H9 (cell line): ENCODE measurements around the gene CREB3L2. TPM values are rescaled to one million over a fixed set of nuclear protein-coding genes. Genes with fewer than 3 reads are reported as not detected.

Experiments used
- DNase-seq: peaks from one replicate; pipeline ENCODE4 v3.0.0-alpha.2; 2017
- H2AFZ ChIP-seq: one replicate; pipeline ENCODE4 v1.6.1; 2013; ENCODE audit warnings: mild to moderate bottlenecking, low read length, control low read depth, moderate library complexity
- H2AK5ac ChIP-seq: 2 replicates; pipeline ENCODE4 v1.6.1; 2013; ENCODE audit warnings: low read length, control low read depth, mixed read lengths; ENCODE audit not compliant: insufficient read length
- H2BK120ac ChIP-seq: one replicate; pipeline ENCODE4 v1.6.1; 2013; ENCODE audit warnings: low read depth, mild to moderate bottlenecking, low read length, control low read depth, inconsistent platforms; ENCODE audit not compliant: poor library complexity, severe bottlenecking
- H2BK12ac ChIP-seq: 2 replicates; pipeline ENCODE4 v1.6.1; 2013; ENCODE audit warnings: low read length, control low read depth, mixed read lengths, low read depth; ENCODE audit not compliant: insufficient read length
- H2BK15ac ChIP-seq: 2 replicates; pipeline ENCODE4 v1.6.1; 2013; ENCODE audit warnings: low read depth, low read length, control low read depth
- H2BK20ac ChIP-seq: one replicate; pipeline ENCODE4 v1.6.1; 2013; ENCODE audit warnings: low read depth, mild to moderate bottlenecking, low read length, control low read depth, inconsistent platforms; ENCODE audit not compliant: poor library complexity, severe bottlenecking
- H2BK5ac ChIP-seq: 2 replicates; pipeline ENCODE4 v1.6.1; 2013; ENCODE audit warnings: low read length, control low read depth, mixed read lengths; ENCODE audit not compliant: insufficient read length
- H3K14ac ChIP-seq: 2 replicates; pipeline ENCODE4 v1.6.1; 2013; ENCODE audit warnings: low read length, control low read depth; ENCODE audit not compliant: insufficient read depth
- H3K18ac ChIP-seq: 2 replicates; pipeline ENCODE4 v1.6.1; 2013; ENCODE audit warnings: low read depth, mild to moderate bottlenecking, mixed read lengths, low read length, control low read depth; ENCODE audit not compliant: insufficient read length
- H3K23ac ChIP-seq: 2 replicates; pipeline ENCODE4 v1.6.1; 2013; ENCODE audit warnings: low read length, control low read depth, mixed read lengths, low read depth; ENCODE audit not compliant: insufficient read length
- H3K23me2 ChIP-seq: 2 replicates; pipeline ENCODE4 v1.6.1; 2013; ENCODE audit warnings: low read depth, mild to moderate bottlenecking, mixed read lengths, low read length, control low read depth; ENCODE audit not compliant: insufficient read length, poor library complexity, severe bottlenecking
- H3K27ac ChIP-seq: 2 replicates; pipeline ENCODE4 v1.5.1; 2013; ENCODE audit warnings: low read length, control low read depth, mixed read lengths, low read depth; ENCODE audit not compliant: insufficient read length
- H3K27me3 ChIP-seq: 2 replicates; pipeline ENCODE4 v1.6.1; 2013; ENCODE audit warnings: low read length, control low read depth, inconsistent platforms; ENCODE audit not compliant: insufficient read depth
- H3K4ac ChIP-seq: 2 replicates; pipeline ENCODE4 v1.6.1; 2013; ENCODE audit warnings: low read depth, mild to moderate bottlenecking, control low read depth, inconsistent platforms, low read length, moderate library complexity
- H3K4me1 ChIP-seq: 2 replicates; pipeline ENCODE4 v1.6.1; 2013; ENCODE audit warnings: low read length, control low read depth, inconsistent platforms; ENCODE audit not compliant: insufficient read depth
- H3K4me2 ChIP-seq: 2 replicates; pipeline ENCODE4 v1.6.1; 2013; ENCODE audit warnings: low read length, control low read depth, mixed read lengths; ENCODE audit not compliant: insufficient read length, insufficient read depth
- H3K56ac ChIP-seq: 2 replicates; pipeline ENCODE4 v1.6.1; 2013; ENCODE audit warnings: low read depth, mild to moderate bottlenecking, mixed read lengths, low read length, control low read depth; ENCODE audit not compliant: insufficient read length
- H3K79me1 ChIP-seq: 2 replicates; pipeline ENCODE4 v1.6.1; 2013; ENCODE audit warnings: low read depth, mild to moderate bottlenecking, moderate library complexity, low read length, control low read depth, inconsistent platforms; ENCODE audit not compliant: insufficient read depth, poor library complexity, severe bottlenecking
- H3K79me2 ChIP-seq: 2 replicates; pipeline ENCODE4 v1.6.1; 2013; ENCODE audit warnings: low read length, control low read depth, inconsistent platforms; ENCODE audit not compliant: insufficient read depth
- H3K9ac ChIP-seq: 2 replicates; pipeline ENCODE4 v1.6.1; 2013; ENCODE audit warnings: low read length, control low read depth, mixed read lengths; ENCODE audit not compliant: insufficient read length; ENCODE audit errors: extremely low read depth
- H3K9me3 ChIP-seq: one replicate; pipeline ENCODE4 v1.6.1; 2013; ENCODE audit warnings: low read depth, low read length, inconsistent platforms; ENCODE audit not compliant: control insufficient read depth
- H3T11ph ChIP-seq: one replicate; pipeline ENCODE4 v1.6.1; 2013; ENCODE audit warnings: mild to moderate bottlenecking, low read length, control low read depth, inconsistent platforms
- H4K20me1 ChIP-seq: one replicate; pipeline ENCODE4 v1.6.1; 2013; ENCODE audit not compliant: control insufficient read depth, insufficient read length, insufficient read depth
- H4K5ac ChIP-seq: 2 replicates; pipeline ENCODE4 v1.6.1; 2013; ENCODE audit warnings: low read depth, mild to moderate bottlenecking, mixed read lengths, low read length, control low read depth; ENCODE audit not compliant: insufficient read length
- H4K8ac ChIP-seq: replicated peaks from 2 replicates; pipeline ENCODE4 v1.6.1; 2013; ENCODE audit warnings: low read length, control low read depth, mixed read lengths, low read depth; ENCODE audit not compliant: insufficient read length
- H4K91ac ChIP-seq: 2 replicates; pipeline ENCODE4 v1.6.1; 2013; ENCODE audit warnings: low read depth, mild to moderate bottlenecking, moderate library complexity, mixed read lengths, low read length, control low read depth; ENCODE audit not compliant: insufficient read length
- H3K27ac Mint-ChIP-seq, 3 experiments: 2 replicates in 2 of 3; 3 replicates in 1 of 3; pipeline ENCODE4 v1.8.0; 2020 to 2021; ENCODE audit warnings: mixed read lengths in 3 of 3, mild to moderate bottlenecking in 1 of 3, moderate library complexity in 1 of 3
- H3K27me3 Mint-ChIP-seq: 2 replicates; pipeline ENCODE4 v1.8.0; 2021; ENCODE audit warnings: low read depth, mild to moderate bottlenecking, moderate library complexity, mixed read lengths
- H3K36me3 Mint-ChIP-seq, 3 experiments: 2 replicates in 2 of 3; 3 replicates in 1 of 3; pipeline ENCODE4 v1.8.0; 2020 to 2021; ENCODE audit warnings: low read depth in 3 of 3, mixed read lengths in 3 of 3; ENCODE audit not compliant: insufficient read depth in 1 of 3
- H3K4me1 Mint-ChIP-seq, 2 experiments: 2 replicates each; pipeline ENCODE4 v1.8.0; 2020; ENCODE audit warnings: mixed read lengths in 2 of 2
- H3K4me3 Mint-ChIP-seq, 2 experiments: 2 replicates in 1 of 2; 3 replicates in 1 of 2; pipeline ENCODE4 v1.8.0; 2020 to 2021; ENCODE audit warnings: mild to moderate bottlenecking in 2 of 2, mixed read lengths in 2 of 2, moderate library complexity in 1 of 2
- H3K9me3 Mint-ChIP-seq, 2 experiments: 2 replicates in 1 of 2; 3 replicates in 1 of 2; pipeline ENCODE4 v1.8.0; 2020; ENCODE audit warnings: mild to moderate bottlenecking in 2 of 2, mixed read lengths in 2 of 2, moderate library complexity in 1 of 2
- CTCF ChIP-seq: fragments of 200-600 bp; sonication (generic); conservative IDR thresholded peaks from 3 replicates; pipeline ENCODE4 v1.8.0; 2021; ENCODE audit warnings: antibody characterized with exemption, mild to moderate bottlenecking
- WGBS: extraction: QIAGEN DNeasy Blood & Tissue Kit; methylation state at CpG from one replicate; pipeline ENCODE4 v1.1.7; 2013; ENCODE audit warnings: missing lambda C conversion rate, low lambda C conversion rate, mixed read lengths; ENCODE audit not compliant: insufficient read length; ENCODE audit errors: extremely low coverage; 5-methylcytosine and 5-hydroxymethylcytosine counted together
- total RNA-seq: library from RNA; stranded (reverse); gene quantifications from 2 replicates; pipeline ENCODE4 v1.2.1, GENCODE V29; 2021

CREB3L2 gene
- total RNA-seq, 1 experiment from 2014 or later, result 60.7 TPM

DNA sequence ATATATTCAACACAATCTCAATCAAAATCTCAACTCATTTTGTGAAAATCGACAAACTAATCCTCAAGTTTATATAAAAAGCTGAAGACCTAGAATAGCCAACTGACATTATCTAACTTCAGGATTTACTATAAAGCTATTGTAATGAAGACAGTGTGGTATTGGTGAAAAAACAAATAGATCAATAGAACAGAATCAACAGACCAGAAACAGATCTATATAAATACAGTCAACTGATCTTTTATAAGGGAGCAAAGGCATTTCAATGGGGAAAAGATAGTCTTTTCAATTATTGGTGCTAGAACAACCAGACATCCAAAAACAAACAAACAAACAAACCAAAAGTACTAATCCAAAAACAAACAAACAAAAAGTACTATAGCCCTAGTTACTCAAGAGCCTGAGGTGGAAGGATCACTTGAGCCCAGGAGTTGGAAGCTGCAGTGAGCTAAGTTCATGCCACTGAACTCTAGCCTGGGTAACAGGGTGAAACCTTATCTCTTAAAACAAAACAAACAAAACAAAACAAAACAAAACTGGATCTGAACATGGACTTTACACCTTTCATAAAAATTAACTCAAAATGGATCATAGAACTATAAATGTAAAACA, 47.7 kb upstream of the CREB3L2 start:
- Histone ChIP-seq H4K20me1 (no peaks in the 10 kb centered on the region), H3K18ac (no peak overlapping the region), H2BK15ac (no peak overlapping the region), H3K79me1 (no peaks in the 10 kb centered on the region), H3K23ac (no peak overlapping the region), H3K23me2 (no peaks in the 10 kb centered on the region), H3K79me2 (no peaks in the 10 kb centered on the region), H3K4ac (no peak overlapping the region), H3K27ac (no peak overlapping the region), H3K27me3 (no peaks in the 10 kb centered on the region), H2BK120ac (no peak overlapping the region), H2BK20ac (no peak overlapping the region), H4K8ac (no peak overlapping the region), H3K56ac (no peak overlapping the region), H3K9ac (no peak overlapping the region), H4K5ac (no peak overlapping the region), H2AK5ac (no peak overlapping the region), H3K4me1 (no peaks in the 10 kb centered on the region), H3K4me2 (no peak overlapping the region), H2AFZ (no peak overlapping the region), H2BK5ac (no peak overlapping the region), H3K14ac (no peak overlapping the region), H4K91ac (no peak overlapping the region), H3T11ph (no peak overlapping the region), H2BK12ac (no peak overlapping the region), H3K9me3 (no peaks in the 10 kb centered on the region)
- Mint-ChIP-seq H3K4me1 (peaks cover 3 to 5% of the 10 kb centered on the region in 2 experiments; a peak in 1 of 4 replicates), H3K36me3 (peaks cover 5 to 16% (median 13%) of the 10 kb centered on the region in 3 experiments; a peak in 6 of 7 replicates), H3K27ac (no peak overlapping the region), H3K4me3 (no peak overlapping the region), H3K9me3 (peaks cover 11 to 12% of the 10 kb centered on the region in 2 experiments; a peak in 4 of 5 replicates), H3K27me3 (no peaks in the 10 kb centered on the region)
- no peak for TF ChIP-seq CTCF
- DNase-seq, result no peak
- WGBS, result 100% methylated on average over 1 of the region's 1 CpG
